Mucosa of gallbladder (tissue), 1 donor: ENCODE results near the gene EXOC2. TPM values are rescaled to one million over a fixed set of nuclear protein-coding genes. Genes with fewer than 3 reads are reported as not detected.
"Not testable (repeated sequence)": the region's sequence is repeated elsewhere in the genome, so short reads cannot be mapped to it uniquely, and the experiment has no call there.

Experiments used
- DNase-seq: peaks from one replicate; pipeline ENCODE4 v3.0.0-alpha.2; 2020; ENCODE audit warnings: low spot score
- total RNA-seq: library from RNA; stranded (reverse); gene quantifications from one replicate; pipeline ENCODE4 v1.2.1, GENCODE V29; 2021
- donor health status: DM: no; HTN: no; CAD: no.

EXOC2 gene
- total RNA-seq, 1 donor from 2014 or later, result 20.7 TPM

DNA sequence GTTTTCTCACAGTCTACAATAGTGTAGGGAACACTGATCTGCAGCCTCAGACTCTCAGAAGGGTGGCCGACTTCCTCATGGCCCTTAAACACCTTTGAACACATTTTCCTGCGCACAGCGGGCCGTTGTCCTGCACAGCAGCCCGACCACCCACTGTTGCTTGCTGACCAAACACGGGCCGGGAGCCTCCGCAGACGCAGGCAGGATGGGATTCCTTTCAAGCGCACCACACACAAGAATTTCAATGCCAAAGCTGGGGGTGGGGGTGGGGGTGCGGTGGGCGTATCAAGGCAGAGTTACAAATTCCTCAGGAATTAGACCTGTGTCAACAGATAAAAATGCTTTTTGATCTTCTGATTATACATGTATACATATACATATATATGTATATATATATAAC is 110.6 kb downstream of the EXOC2 start:
- no peak for DNase-seq

GRCh38 chr6:579339-579738 is 113.6 kb downstream of the EXOC2 start:
- DNase-seq, result no peak

DNA sequence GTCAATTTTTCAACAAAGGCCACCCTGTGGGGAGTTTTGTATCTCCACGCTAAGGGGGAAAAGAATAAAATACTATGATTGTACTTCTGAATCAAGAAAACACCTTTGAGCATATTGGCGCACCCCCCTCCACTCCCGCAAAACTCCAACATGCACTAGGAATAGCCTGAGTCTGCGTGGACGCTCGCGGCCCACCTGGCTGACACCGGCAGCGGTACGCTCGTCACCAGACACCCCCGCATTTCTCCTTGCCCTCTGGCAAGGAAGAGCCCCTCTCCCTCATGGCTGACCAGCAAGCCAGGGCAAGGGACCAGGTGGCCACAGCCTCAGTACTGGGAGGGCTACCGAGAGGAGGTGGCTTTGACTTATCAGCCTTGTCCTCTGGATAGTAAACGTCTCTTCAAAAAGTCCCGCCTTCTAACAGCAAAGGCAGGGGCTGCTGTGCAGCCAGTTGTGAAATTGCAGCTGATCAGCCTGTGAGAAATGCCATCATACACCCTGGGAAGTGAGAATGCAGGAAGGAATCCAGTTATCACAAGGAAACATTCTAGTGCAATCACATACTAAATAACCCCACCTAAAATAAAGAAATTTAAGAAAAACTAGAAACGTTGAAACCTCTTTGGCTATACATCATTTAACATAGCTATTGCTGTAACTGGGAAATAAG is 120.2 kb downstream of the EXOC2 start:
- no peak for DNase-seq

DNA sequence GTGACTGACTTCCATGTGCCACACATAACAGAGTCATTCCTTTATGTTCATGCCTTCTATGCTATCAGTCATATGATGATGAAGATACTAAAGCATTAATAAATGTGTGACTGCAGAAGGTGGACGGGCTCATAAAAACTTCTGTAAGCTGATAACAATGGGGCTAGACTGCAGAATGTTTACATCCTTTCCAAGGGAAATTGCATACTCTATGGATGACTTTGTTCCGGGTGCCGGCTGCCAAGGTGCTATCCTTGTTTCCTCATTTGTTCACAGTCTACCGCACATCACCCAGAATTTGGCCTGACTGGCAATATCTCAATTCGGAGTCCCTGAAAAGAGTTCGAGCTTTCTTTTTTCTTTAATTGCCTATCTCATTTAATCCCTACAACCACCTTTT is 121.0 kb downstream of the EXOC2 start:
- no peak for DNase-seq

- DNase-seq, result no peak
These were observed 122.1 kb downstream of the EXOC2 start for GRCh38 chr6:570825-571224.

DNA sequence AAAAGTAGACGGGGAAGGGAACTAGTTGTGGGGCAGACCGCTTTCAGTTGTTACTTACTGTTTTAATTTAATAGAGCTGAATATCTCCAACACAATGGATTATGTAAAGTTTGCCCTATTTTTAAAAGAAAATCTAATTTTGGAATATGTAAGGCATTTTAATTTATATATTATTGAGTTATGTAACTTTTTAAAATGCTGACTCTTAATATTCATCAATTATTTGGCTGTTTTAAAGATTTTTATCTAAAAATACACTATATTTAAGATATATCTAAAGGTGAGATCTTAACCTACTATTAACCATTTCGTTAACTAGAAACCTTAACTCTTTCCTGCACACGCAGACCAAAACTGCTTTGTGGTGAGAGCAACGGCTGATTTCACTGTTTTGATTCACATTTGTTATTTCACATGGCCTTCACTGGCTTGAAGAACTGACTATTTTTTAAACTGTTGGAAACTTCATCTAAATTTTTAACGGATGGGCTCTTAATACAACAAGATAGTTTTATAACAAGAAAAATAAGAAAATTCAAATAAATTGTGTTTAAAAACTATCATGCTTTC is 123.9 kb downstream of the EXOC2 start:
- DNase-seq, result no peak

DNA sequence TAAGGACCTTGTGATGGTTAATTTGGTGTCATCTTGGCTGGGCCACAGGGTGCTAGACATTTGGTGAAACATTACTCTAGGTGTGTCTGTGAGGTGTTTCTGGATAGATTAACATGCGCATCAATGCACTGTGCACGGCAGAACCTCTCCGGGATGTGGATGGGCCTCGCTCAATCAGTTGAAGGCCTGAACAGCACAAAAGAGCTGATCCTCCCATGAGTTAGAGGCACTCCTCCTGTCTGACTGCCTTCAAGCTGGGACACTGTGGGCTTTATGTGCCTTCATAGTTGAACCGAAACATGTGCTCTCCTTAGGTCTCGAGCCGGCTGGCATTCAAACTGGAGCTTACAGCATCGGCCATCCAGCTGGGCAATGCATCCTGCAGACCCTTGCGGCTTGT is 124.9 kb downstream of the EXOC2 start:
- DNase-seq, result no peak

- no peak for DNase-seq
These were observed 129.1 kb downstream of the EXOC2 start for GRCh38 chr6:563863-564262.

DNA sequence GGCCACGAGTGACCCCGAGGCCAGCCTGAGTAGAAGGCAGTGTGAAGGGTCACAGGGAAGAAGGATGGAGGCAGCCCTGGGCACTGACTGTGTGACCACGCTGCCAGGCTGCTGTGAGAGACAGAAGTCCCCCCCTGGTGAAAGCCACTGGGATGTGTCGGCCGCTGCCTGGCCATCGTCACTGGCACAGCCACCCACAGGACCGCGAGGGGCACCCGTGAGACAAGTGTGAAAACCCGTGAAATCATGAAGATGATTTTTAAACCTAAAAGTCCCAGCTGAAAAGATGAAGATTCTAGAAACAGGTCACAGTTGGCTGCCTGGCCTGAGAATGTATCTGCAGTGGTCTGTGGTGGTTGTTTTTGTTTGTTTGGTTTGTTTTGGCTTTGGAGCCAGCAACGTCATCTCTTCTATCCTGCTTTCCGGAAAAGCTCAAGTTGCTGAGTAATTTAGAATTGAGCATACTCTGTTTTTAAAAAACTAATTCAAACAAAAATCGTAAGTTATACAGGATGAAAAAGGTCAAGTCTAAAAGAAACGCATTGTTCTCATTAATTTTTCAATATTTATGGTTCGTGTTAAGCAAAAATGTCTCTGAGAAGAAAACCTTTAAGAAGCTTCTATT is 130.8 kb downstream of the EXOC2 start:
- DNase-seq, result no peak

DNA sequence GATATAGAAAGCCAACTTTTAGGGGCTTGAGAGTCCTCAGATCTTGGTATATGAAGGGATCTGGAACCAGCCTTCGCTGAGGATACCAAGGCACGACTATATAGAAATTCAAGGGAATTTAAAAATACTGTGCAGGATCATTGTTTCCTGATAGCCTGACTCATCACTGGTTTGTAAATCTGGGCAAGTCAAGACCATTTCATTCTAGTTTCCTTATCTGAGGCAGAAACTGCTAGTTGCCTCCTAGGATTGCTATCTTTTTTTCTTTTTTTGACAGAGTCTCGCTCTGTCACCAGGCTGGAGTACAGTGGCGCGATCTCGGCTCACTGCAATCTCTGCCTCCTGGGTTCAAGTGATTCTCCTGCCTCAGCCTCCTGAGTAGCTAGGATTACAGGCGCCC is 131.6 kb downstream of the EXOC2 start:
- DNase-seq, result not testable (repeated sequence)

- DNase-seq, result no peak
These were observed 134.0 kb downstream of the EXOC2 start for GRCh38 chr6:558959-559358.

DNA sequence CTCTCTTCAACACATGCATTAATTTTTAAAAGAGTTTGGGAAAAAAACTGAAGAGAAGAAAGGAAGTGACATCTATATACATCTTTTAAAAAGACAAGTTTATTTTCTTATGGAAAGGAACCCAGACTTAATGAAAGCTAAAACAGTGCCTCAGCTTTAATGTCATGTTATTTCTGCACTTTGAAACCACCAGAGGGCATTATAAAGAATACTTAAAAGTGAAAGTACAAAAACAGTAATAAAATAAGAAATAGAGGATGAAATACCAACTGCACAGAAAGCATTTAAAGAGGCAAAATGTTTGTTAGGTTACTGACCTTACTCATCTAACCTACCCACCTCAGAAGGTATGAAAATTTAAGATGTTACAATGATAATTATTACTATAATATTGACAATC is 134.8 kb downstream of the EXOC2 start:
- DNase-seq, result no peak

DNA sequence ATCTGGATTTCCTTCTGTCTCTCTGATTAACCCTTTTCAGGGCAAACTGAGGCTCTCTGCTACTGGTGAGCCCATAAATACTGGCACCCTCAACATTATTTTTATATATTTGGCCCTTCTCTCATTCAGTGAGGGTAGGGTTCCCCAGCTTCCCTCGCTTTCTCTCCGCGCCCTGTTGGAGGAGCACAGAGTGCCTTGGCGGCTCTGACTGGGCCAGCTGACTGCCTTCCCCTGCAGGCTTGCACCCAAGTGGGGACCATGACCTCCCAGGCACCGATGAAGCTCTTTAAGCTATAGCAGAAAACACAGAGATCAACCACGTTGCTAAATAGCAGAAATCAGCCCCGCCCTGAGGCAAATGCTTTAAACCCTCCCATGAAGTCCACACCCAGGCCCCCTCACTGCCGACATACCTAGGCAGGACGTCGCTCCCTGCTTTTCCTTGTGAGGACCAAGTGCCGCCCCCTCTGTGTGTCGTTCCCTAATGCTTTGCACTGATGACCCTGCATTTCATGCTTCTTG is 141.0 kb downstream of the EXOC2 start:
- DNase-seq, result no peak

DNA sequence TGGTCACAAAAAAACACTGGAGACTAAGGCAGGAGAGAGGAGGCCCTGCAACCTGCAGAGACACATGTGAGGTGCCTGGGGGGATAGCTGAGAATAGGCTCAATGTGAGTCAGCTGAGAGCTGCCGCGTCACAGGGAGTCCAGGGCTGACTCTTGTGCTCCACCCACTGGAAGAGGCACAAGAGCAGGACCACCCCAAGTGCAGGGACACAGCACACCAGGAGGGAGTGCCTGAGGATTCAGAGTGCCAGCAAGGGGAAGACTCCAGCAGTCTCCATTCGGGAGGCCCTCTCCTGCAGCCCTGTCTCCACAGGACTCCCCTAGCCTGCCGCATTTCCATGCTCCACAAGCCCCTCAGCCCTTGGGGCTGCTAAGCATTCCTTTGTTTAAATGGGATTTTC is 141.5 kb downstream of the EXOC2 start:
- no peak for DNase-seq

DNA sequence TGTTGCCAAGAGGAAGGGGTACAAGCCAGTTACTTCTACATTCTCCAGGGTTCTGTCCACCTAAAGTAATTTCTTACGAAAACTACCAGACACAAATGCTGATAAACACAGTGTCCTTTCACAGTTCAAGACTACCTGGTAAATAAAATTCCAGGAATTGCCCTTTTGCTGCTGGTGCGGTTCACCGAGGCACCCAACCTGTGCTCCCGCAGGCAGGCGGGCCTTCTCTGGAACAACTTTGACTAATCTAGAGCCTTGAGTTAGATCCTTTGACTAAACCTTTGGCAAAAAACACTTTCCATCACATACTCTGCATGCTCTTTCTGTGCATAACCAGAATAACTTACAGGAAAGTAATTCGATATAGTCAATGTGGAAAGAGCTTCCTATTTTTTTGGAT is 143.0 kb downstream of the EXOC2 start:
- no peak for DNase-seq

DNA sequence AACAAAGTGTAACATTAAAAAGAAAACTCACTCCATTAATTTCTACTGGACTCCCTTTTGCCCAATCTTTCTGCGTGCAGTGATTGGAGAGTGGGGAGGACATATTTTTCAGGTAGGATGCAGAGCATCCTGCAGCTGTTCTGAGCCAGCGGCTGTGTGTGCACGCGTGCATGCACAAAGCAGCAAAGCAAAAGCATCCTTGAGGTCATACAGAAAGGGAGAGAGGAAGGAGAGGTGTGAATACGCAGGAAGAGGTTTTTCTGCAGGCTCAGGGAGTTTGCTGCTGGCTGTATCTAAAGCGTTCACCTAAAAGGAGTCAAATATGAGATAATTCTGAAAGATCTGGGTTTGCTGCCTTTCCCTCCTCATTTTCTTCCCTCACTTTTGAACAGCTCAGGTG is 144.4 kb downstream of the EXOC2 start:
- no peak for DNase-seq

DNA sequence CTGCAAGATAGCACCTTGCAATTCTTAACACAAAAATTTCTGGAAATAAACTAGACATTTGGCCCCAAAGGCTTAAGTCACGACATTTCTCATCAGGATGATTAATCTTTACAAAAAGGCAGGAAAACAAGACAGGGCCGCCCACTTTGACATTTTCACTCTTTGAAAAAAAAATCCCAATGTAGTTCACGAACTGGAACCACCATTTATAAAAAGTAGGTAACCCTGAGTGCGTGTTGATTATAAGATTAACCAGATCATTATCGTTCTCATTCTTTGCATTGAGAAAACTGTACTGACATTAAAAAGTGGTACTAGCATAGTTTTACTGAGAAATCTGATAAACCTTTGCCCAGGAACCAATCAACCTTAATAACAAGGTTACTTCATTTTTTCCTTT is 144.8 kb downstream of the EXOC2 start:
- no peak for DNase-seq

DNA sequence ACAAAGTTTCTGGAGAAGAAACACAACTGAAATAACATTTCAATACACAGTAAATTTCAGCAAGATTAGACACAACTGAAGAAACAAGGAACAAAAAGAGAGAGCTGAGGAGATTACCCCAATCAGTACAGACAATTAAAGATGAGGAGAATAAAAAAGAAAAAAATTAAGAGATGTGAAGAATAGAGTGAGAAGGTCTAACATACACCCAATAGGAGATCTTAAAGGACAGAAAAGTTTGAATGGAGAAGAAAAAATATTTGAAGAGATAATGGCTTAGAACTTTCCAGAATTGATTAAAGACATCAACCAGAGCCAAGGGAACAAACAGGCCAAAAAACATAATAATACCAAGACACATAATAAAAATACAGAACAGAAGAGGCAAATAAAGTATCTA is 152.4 kb downstream of the EXOC2 start:
- DNase-seq, result no peak

DNA sequence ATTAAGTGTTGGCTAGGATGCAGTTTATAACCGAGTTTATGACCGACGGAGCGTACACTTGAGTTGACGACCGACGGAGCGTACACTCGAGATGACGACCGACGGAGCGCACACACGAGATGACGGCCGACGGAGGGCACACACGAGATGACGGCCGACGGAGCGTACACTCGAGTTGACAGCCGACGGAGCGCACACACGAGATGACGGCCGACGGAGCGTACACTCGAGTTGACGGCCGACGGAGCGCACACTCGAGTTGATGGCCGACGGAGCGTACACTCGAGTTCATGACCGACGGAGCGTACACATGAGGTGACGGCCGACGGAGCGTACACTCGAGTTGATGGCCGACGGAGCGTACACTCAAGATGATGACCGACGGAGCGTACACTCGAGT is 155.8 kb downstream of the EXOC2 start:
- no peak for DNase-seq

DNA sequence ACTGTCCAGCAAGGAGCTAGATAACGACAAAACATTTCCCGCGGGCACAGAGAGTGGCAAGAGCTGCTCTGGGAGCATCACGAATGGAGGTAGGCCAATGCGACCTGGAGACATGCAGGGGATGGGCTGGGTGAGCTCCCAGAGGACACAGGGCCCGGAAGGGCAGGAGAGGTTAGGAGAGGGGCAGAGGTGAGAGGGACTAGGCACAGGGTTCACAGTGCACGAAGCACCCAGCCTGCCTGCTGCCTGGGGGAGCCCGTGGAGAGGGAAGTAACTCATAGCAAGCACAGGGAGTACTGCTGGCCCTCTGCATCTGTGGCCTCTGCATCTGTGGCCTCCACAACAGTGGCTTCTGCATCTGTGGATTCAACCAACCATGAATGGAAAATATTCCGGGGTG is 162.5 kb downstream of the EXOC2 start:
- no peak for DNase-seq

DNA sequence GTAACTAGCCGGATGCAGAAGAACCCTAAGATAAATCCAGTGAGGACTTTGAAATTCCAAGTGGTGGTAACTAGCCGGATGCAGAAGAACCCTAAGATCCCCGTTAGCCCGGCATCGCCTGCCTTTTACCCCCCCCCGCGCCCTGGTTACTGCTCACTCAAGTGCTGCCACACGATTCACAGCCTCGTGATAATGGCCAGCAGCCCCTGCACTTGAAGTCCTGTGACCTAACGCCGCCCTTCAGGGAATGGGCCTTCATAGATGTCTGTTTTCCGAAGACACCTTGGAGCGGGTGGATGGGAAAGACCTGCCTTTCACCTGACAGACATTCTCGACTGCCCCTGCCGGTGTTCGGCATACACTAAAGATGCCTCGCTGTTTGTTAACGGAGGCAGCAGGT is 163.9 kb downstream of the EXOC2 start:
- no peak for DNase-seq

DNA sequence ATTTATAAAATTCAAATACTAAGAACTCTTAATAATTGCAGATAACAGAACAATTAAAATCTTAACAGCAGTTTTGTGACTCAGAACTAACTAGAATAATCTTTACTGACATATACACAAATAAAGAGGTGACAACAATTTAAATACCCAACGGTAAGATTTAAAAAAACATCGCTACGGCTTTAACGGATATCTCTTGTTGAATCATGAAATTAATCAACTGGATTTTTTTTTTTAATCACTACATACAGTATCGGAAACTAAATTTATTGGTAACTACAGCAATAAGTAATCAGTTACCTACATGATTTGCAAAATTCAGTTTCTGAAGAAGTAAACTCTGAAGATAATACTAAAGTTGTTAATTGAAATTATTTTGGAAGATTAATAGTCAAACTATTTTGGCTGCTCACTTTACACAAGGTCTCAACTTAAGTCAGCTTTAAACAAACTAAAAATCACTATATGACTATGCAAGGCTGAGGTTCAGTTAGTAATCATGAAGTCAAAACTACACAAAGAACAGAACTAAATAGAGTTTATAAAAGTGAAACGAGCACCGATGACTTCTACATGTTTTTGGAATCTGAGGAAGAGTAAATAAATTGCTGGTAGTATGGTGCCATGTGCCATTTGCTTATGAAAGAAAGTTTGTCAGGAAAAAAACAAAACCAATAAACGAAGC is 164.8 kb downstream of the EXOC2 start:
- no peak for DNase-seq

DNA sequence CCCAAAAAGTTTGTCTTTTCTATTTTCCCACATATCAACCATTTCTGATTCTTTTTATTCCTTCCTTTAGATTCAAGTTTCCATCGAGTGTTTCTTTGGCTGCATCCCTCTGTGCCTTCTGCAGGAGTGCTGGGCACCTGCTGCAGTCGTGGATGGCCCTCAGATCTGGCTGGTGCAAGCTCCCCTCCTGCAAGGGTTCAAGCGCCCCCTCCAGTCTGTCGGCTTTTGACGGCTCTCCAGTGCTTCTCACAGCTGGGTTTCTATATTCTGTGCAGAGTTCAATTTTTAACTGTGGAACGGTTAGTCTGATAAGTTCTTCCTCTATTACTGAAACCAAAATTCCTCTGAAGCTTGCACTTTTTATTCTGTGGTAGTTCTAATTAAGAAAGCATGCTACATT is 168.1 kb downstream of the EXOC2 start:
- no peak for DNase-seq
